ENCODE results near the gene ADAMTS16. TPM values are rescaled to one million over a fixed set of nuclear protein-coding genes. Genes with fewer than 3 reads are reported as not detected.

Gene ADAMTS16
- under 1 TPM in 2 of 4 donors, not detected in 2; 0.27 to 0.94 TPM for total RNA-seq

GRCh38 chr5:5139777-5140478 is at the start of gene ADAMTS16:
Gene ADAMTS16 (plus strand): TSS chr5:5140330. CDS start chr5:5140468, 138 bp downstream.
- no peaks in the 10 kb centered on the region for H3K36me3 ChIP-seq
- ATAC-seq, result peak; percentile 39
- WGBS, 2 donors (ENCODE audit: low coverage in 1 of 2), result 0% methylated on average over 5 to 20 of the region's 76 CpGs
- H3K4me1 ChIP-seq, result peaks cover 0 to 24% (median 14%) of the 10 kb centered on the region in 3 donors
- TF ChIP-seq CTCF (IDR thresholded peaks at IDR 0.05) (no peak), EP300 (IDR thresholded peaks at IDR 0.05) (no peak), POLR2A (IDR thresholded peaks at IDR 0.05) (no peak), POLR2AphosphoS5 (IDR thresholded peaks at IDR 0.05) (no peak)
- H3K4me3 ChIP-seq, result peak within 1 kb of the TSS in 1 of 2 donors; percentile 44
- peak within 1 kb of the TSS in 1 of 4 donors; percentile 37 for H3K27ac ChIP-seq
- H3K27me3 ChIP-seq, result peaks cover 58% of the 10 kb centered on the region
- H3K9me3 ChIP-seq, result no peaks in the 10 kb centered on the region

GRCh38 chr5:5092149-5092548 is 48.0 kb upstream of the ADAMTS16 start:
- no peaks in the 10 kb centered on the region for H3K9me3 ChIP-seq
- H3K27ac ChIP-seq, result no peak overlapping the region
- H3K4me1 ChIP-seq, result no peaks in the 10 kb centered on the region
- H3K36me3 ChIP-seq, result no peaks in the 10 kb centered on the region
- H3K4me3 ChIP-seq, result no peak overlapping the region
- no peaks in the 10 kb centered on the region for H3K27me3 ChIP-seq
- no peak for ATAC-seq
- 40 to 50% methylated on average over 1 of the region's 1 CpG for WGBS, 2 donors (ENCODE audit: low coverage in 1 of 2)
- TF ChIP-seq POLR2AphosphoS5 (IDR thresholded peaks at IDR 0.05) (no peak), CTCF (IDR thresholded peaks at IDR 0.05) (no peak), EP300 (IDR thresholded peaks at IDR 0.05) (no peak), POLR2A (IDR thresholded peaks at IDR 0.05) (no peak)

DNA sequence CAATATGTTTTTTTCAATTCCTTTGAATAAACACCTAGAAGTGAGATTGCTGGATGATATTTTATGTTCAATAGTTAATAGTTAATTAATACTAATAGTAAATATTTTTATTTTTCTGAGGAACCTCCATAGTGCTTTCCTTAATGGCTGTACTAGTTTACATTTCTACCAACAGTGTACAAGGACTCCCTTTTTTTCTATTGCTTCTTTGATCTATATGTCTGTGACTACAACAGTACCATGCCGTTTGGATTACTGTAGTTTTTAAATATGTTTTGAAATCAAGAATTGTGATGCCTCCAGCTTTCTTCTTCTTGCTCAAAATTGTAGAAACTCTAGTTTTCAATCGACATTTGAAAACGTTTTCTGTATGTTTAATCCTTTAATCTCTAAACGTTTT is 39.5 kb upstream of the ADAMTS16 start:
- no peaks in the 10 kb centered on the region for H3K27me3 ChIP-seq
- H3K4me3 ChIP-seq, result no peak overlapping the region
- no peak overlapping the region for H3K27ac ChIP-seq
- no peaks in the 10 kb centered on the region for H3K36me3 ChIP-seq
- ATAC-seq, result no peak
- TF ChIP-seq POLR2AphosphoS5 (IDR thresholded peaks at IDR 0.05), result no peak
- no peak for TF ChIP-seq POLR2A (IDR thresholded peaks at IDR 0.05)
- TF ChIP-seq CTCF (IDR thresholded peaks at IDR 0.05), result no peak
- TF ChIP-seq EP300 (IDR thresholded peaks at IDR 0.05), result no peak
- H3K9me3 ChIP-seq, result peaks cover 0 to 3% (median 0%) of the 10 kb centered on the region in 3 donors
- H3K4me1 ChIP-seq, result no peaks in the 10 kb centered on the region
- WGBS, 2 donors (ENCODE audit: low coverage in 1 of 2), result 75 to 79% methylated on average over 4 of the region's 4 CpGs

DNA sequence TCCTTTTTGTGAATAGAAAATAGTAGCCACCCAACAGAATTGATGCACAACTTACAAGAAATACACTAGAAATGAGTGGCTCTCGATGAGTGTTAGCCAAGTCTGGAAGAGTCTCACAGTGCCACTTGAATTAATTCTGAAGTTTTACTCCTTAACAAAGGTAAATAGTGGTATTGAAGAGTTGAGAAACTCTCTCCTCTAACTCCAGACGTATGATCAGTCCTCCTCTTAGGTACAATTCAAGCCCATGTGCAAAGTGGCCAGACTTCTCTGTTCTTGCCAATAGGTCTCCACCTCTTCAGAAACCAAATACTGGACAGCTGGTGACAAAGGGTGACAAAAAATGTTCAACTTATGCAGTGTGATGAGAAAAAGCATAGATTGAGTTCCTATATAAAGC is 38.5 kb upstream of the ADAMTS16 start:
- TF ChIP-seq POLR2AphosphoS5 (IDR thresholded peaks at IDR 0.05) (no peak), CTCF (IDR thresholded peaks at IDR 0.05) (no peak), EP300 (IDR thresholded peaks at IDR 0.05) (no peak), POLR2A (IDR thresholded peaks at IDR 0.05) (no peak)
- Histone ChIP-seq H3K36me3 (no peaks in the 10 kb centered on the region), H3K27me3 (no peaks in the 10 kb centered on the region), H3K4me3 (no peak overlapping the region), H3K27ac (no peak overlapping the region), H3K9me3 (peaks cover 0 to 3% (median 0%) of the 10 kb centered on the region in 3 donors), H3K4me1 (no peaks in the 10 kb centered on the region)
- WGBS, 2 donors (ENCODE audit: low coverage in 1 of 2), result 33 to 77% methylated on average over 2 of the region's 2 CpGs
- ATAC-seq, result no peak

DNA sequence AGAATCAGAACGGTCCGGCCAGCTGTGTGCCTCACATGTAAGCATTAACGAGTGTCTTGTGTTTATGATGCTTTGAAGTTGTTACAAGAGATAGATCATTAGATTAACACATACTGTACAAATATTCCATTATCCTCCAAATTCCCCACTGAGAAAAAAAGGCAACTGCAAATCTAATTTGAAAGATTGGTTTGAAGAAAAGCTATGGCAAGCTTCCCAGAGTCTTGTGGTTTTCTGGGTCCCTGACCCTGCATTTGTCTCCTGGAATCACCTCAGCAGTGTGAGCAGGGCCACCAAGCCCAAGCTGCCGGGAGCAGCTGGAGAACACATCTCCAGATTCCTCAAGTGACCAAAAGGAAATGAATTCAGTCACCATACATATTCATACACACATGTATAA is 36.9 kb upstream of the ADAMTS16 start:
- no peak for TF ChIP-seq POLR2A (IDR thresholded peaks at IDR 0.05)
- TF ChIP-seq CTCF (IDR thresholded peaks at IDR 0.05), result no peak
- TF ChIP-seq EP300 (IDR thresholded peaks at IDR 0.05), result no peak
- TF ChIP-seq POLR2AphosphoS5 (IDR thresholded peaks at IDR 0.05), result no peak
- Histone ChIP-seq H3K27me3 (no peaks in the 10 kb centered on the region), H3K4me3 (no peak overlapping the region), H3K9me3 (peaks cover 0 to 3% (median 0%) of the 10 kb centered on the region in 3 donors), H3K4me1 (no peaks in the 10 kb centered on the region), H3K27ac (no peak overlapping the region), H3K36me3 (no peaks in the 10 kb centered on the region)
- WGBS, 2 donors (ENCODE audit: low coverage in 1 of 2), result 46 to 55% methylated on average over 4 of the region's 4 CpGs
- ATAC-seq, result no peak
